A673 (cell line): ENCODE data around the gene TOM1L2.

Experiments
- CTCF ChIP-seq: fragments of 300-800, 200-600 bp; sonication (generic); conservative IDR thresholded peaks from 2 replicates; pipeline ENCODE4 v1.5.1; 2017; ENCODE audit warnings: low read depth, mild to moderate bottlenecking, antibody characterized with exemption, low read length, moderate library complexity, mixed read lengths
- EZH2 ChIP-seq: fragments of 200-600 bp; sonication (generic); IDR thresholded peaks from 2 replicates; pipeline ENCODE4 v1.6.1; 2017; ENCODE audit warnings: borderline replicate concordance, low read depth, mild to moderate bottlenecking, mixed read lengths, antibody characterized with exemption, low read length; ENCODE audit not compliant: poor library complexity, severe bottlenecking

- TF ChIP-seq CTCF (no peak), EZH2 (no peak)
Measured at GRCh38 chr17:18015593-18015992, 43.4 kb upstream of the TOM1L2 start.
